ENCODE measurements around the gene SERP2. TPM values are rescaled to one million over a fixed set of nuclear protein-coding genes. Genes with fewer than 3 reads are reported as not detected.

SERP2 gene
- total RNA-seq, 1 donor from 2014 or later: 0.24 TPM

DNA sequence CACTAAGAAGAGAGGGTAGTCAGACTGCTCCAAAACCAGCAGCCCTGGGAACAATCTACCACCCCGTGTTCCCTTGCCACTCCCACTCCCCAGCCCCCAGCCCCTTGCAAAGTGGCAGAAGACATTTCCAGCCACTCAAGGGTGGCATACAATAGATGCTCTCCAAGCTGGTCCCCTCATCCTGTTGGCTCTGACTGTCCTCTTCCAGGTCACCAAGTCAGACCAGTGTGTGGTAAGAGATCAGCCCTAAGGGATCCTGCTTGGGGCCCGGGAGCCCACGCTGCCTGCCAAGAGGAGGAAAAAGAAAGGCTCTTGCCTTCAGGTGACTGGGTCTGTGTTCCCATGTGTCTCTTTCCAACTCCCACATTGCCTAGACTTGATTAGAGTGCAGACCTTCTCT, 25.0 kb downstream of the SERP2 start:
- no peak for TF ChIP-seq CTCF (IDR thresholded peaks at IDR 0.05)
- ATAC-seq (ENCODE audit: low read depth) (no peak), DNase-seq (no peak)
- Mint-ChIP-seq H3K27ac (no peak overlapping the region), H3K9me3 (no peaks in the 10 kb centered on the region), H3K4me1 (no peaks in the 10 kb centered on the region), H3K4me3 (no peak overlapping the region), H3K36me3 (ENCODE audit: low read depth) (no peaks in the 10 kb centered on the region), H3K27me3 (peaks cover 2% of the 10 kb centered on the region)
- POLR2A ChIA-PET: no interaction called here
- intact Hi-C loops (cut with micrococcal nuclease): no loop called here
- CTCF ChIA-PET: no interaction called here

DNA sequence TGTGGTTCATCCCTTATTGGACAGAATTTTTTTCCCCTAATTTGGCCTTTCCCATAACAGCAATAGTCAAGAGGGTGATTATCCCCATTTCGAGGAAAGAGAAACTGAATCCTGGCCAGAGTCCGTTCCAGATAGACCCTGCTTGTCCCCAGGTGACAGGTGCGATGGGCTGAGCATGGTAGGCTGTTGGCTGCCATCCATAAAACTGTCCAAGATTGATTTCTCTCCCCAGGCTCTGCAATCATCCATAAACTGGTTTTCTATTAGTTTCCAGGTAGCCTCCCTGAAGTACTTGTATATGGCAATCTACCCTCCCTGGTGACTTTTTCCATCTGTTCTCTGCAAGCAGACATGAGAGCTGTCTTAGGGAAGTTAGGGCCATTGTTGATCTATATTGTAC, 25.4 kb downstream of the SERP2 start:
- H3K27me3 Mint-ChIP-seq: peaks cover 2% of the 10 kb centered on the region
- H3K4me1 Mint-ChIP-seq: no peaks in the 10 kb centered on the region
- no peak for TF ChIP-seq CTCF (IDR thresholded peaks at IDR 0.05)
- no peak overlapping the region for H3K27ac Mint-ChIP-seq
- H3K9me3 Mint-ChIP-seq: no peaks in the 10 kb centered on the region
- POLR2A ChIA-PET: no interaction called here
- no peak for ATAC-seq (ENCODE audit: low read depth)
- H3K4me3 Mint-ChIP-seq: no peak overlapping the region
- no peaks in the 10 kb centered on the region for H3K36me3 Mint-ChIP-seq (ENCODE audit: low read depth)
- DNase-seq: no peak
- CTCF ChIA-PET: no interaction called here
- intact Hi-C loops (cut with micrococcal nuclease): no loop called here

- no peaks in the 10 kb centered on the region for H3K36me3 Mint-ChIP-seq (ENCODE audit: low read depth)
- no peak for TF ChIP-seq CTCF (IDR thresholded peaks at IDR 0.05)
- no peak for DNase-seq
- ChIA-PET CTCF (no interaction called here), POLR2A (no interaction called here)
- H3K4me3 Mint-ChIP-seq: no peak overlapping the region
- H3K4me1 Mint-ChIP-seq: no peaks in the 10 kb centered on the region
- ATAC-seq (ENCODE audit: low read depth): no peak
- H3K27me3 Mint-ChIP-seq: peaks cover 9% of the 10 kb centered on the region
- no peaks in the 10 kb centered on the region for H3K9me3 Mint-ChIP-seq
- no peak overlapping the region for H3K27ac Mint-ChIP-seq
- intact Hi-C loops (cut with micrococcal nuclease): no loop called here
Observed at GRCh38 chr13:44400736-44401135, 27.1 kb downstream of the SERP2 start.

- intact Hi-C loops (cut with micrococcal nuclease): no loop called here
- no peak for TF ChIP-seq CTCF (IDR thresholded peaks at IDR 0.05)
- Mint-ChIP-seq H3K4me3 (no peak overlapping the region), H3K4me1 (no peaks in the 10 kb centered on the region), H3K9me3 (no peaks in the 10 kb centered on the region), H3K27me3 (peaks cover 13% of the 10 kb centered on the region), H3K27ac (no peak overlapping the region), H3K36me3 (ENCODE audit: low read depth) (no peaks in the 10 kb centered on the region)
- POLR2A ChIA-PET: no interaction called here
- CTCF ChIA-PET: no interaction called here
- DNase-seq (no peak), ATAC-seq (ENCODE audit: low read depth) (no peak)
Observed at GRCh38 chr13:44401577-44401976, 28.0 kb downstream of the SERP2 start.

GRCh38 chr13:44402899-44403445, 29.3 kb downstream of the SERP2 start:
- intact Hi-C loops (cut with micrococcal nuclease): no loop called here
- Mint-ChIP-seq H3K27ac (no peak overlapping the region), H3K4me3 (no peak overlapping the region), H3K4me1 (no peaks in the 10 kb centered on the region), H3K36me3 (ENCODE audit: low read depth) (no peaks in the 10 kb centered on the region), H3K27me3 (peaks cover 15% of the 10 kb centered on the region), H3K9me3 (no peaks in the 10 kb centered on the region)
- ATAC-seq (ENCODE audit: low read depth) (no peak), DNase-seq (no peak)
- ChIA-PET POLR2A (no interaction called here), CTCF (no interaction called here)
- TF ChIP-seq CTCF (IDR thresholded peaks at IDR 0.05): no peak

Data from activated B cell treated with CpG ODN at 0.5 μM for 24 hours (primary cell).